ENCODE measurements around the gene ZG16B. TPM values are rescaled to one million over a fixed set of nuclear protein-coding genes. Genes with fewer than 3 reads are reported as not detected.
A peak's percentile ranks its signal among the peaks of the same experiment; 100 is the strongest.

The ZG16B gene
- total and polyA plus RNA-seq, 4 experiments from 2014 or later: 0.79 TPM; not detected in 3

DNA sequence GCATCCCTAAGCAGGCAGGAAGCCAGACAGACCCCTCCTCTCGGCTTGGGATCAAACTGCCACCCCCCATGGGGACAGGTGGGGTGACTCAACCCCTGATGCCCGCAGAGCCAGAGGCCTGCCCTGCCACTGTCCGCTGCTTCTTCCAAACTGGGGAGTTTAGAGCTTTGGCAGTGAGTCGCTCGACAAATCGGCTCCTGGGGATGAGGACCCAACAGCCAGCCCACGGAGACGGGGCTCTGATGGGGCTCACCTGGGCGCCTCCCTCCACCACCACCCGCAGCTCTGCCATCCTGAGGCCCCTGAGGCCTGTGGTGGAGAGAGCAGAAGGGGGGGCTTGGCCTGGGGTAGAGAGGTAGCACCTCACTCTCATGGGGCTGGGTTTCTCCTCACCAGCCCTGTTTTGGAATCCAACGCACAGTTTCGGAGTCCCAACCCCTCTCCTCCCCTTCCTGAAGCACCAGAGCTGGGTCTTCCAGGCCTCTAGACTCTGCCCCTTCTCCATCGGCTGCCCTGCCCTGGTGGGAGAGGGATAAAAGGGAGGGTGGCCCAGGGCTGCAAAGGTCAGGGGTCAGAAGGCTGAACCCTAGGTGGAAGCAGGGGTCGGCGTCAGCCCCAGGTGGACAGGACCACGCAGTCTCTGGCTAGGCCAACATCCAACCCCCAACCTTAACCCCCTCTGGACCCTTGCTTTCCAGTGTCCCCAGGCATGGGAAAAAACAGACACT is 22.1 kb downstream of the ZG16B start:
- Mint-ChIP-seq H3K36me3 (peaks cover 0 to 7% of the 10 kb centered on the region in 2 donors), H3K27ac (no peak overlapping the region), H3K4me3 (no peak overlapping the region), H3K9me3 (peaks cover 0 to 12% (median 9%) of the 10 kb centered on the region in 8 donors), H3K27me3 (peaks cover 3 to 6% of the 10 kb centered on the region in 2 donors), H3K4me1 (peaks cover 0 to 2% (median under 1%) of the 10 kb centered on the region in 4 donors)
- ChIA-PET POLR2A (ENCODE audit: partially characterized antibody) (no interaction called here), CTCF (ENCODE audit: partially characterized antibody) (no interaction called here)
- no peaks in the 10 kb centered on the region for H3K27me3 ChIP-seq (ENCODE audit: insufficient read depth, low read length)
- H3K9me3 ChIP-seq (ENCODE audit: control insufficient read depth in 1 of 2, low read length in 2 of 2): peaks cover 0 to 5% of the 10 kb centered on the region in 2 donors
- intact Hi-C loops (cut with micrococcal nuclease): no loop called here
- peak in 1 of 5 donors; percentile 17 for DNase-seq
- no peaks in the 10 kb centered on the region for H3K4me1 ChIP-seq (ENCODE audit: insufficient read depth, low read length)
- no peaks in the 10 kb centered on the region for H3K36me3 ChIP-seq (ENCODE audit: insufficient read depth, low read length)
- no peak overlapping the region for H3K4me3 ChIP-seq (ENCODE audit: low read length in 2 of 2)
- H3K27ac ChIP-seq (ENCODE audit: low read depth, low read length): no peak overlapping the region

DNA sequence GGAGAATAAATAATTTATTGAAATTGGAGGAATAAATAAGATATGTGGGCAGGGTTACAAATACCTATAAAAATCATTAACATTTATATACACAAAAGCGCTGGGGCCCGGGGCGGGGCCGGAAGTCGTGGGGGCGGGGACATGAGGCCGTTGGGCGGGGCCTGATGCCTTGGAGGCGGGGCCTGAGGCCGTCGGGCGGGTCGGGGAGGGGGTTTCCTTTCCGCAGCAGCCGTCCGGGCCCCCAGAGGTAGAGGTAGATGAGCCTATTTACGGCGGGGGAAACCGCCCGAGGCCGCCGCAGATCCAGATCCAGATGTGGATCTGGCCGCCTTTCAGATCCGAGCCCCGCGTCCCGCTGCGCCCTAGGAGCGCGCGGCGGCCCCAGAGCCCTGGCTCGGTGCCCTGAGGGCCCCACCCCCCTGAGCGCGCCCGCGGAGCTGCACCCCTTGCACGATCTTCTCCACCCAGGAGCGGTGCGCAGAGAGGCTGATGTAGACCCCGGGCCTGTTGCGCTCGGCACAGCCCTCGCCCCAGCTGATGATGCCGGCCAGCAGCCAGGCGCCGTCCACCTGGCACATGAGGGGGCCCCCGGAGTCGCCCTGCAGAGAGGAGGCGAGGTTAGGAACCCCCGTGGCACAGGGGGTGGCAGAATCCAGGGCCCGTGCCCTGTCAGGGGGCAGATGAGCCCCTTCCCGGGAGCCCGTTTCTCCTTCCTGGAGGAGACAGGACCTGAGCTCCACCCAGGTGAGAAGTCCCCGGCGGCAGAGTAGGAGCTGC is 22.8 kb downstream of the ZG16B start:
- POLR2A ChIA-PET (ENCODE audit: partially characterized antibody): no interaction called here

DNA sequence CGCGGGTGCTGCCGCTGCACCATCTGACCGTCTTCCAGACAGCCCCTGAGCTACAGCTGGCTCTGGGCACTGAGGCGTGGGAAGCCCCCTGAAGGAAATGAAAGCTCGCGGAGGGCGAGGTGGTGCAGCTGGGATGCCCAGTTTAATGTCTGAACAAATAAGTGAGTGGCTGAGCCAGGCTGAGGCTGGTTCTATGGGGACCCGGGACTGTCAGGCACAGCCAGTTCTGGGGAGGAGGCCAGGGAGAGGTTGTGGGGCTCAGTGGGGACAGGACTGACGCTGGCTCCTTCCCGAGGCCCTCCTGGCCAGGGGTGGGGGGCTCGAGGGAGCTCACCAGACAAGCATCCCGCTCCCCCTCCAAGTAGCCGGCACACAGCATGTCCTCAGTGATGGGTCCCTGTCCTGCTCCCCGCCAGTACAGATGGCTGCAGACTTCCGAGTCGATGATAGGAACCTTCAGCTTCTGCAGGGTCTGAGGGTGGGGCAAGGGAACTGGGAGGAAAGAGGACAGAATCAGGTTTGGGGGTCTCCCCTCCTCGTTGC is 23.5 kb downstream of the ZG16B start:
- DNase-seq: peak in 1 of 5 donors; percentile 6
- Histone ChIP-seq H3K4me3 (ENCODE audit: low read length in 2 of 2) (no peak overlapping the region), H3K27me3 (ENCODE audit: insufficient read depth, low read length) (no peaks in the 10 kb centered on the region), H3K36me3 (ENCODE audit: insufficient read depth, low read length) (no peaks in the 10 kb centered on the region), H3K27ac (ENCODE audit: low read depth, low read length) (no peak overlapping the region), H3K9me3 (ENCODE audit: control insufficient read depth in 1 of 2, low read length in 2 of 2) (peaks cover 0 to 5% of the 10 kb centered on the region in 2 donors), H3K4me1 (ENCODE audit: insufficient read depth, low read length) (peaks cover 8% of the 10 kb centered on the region)
- peaks cover 2 to 6% (median 5%) of the 10 kb centered on the region in 4 donors for H3K4me1 Mint-ChIP-seq
- H3K27ac Mint-ChIP-seq: no peak overlapping the region
- ChIA-PET CTCF (ENCODE audit: partially characterized antibody) (interaction anchor here (0.7 to 2.6 kb wide), 3 partner anchors 14 to 73 kb away, joined by 3 to 13 read pairs (median 3); no protein-coding TSS in a partner anchor), POLR2A (ENCODE audit: partially characterized antibody) (no interaction called here)
- intact Hi-C loops (cut with micrococcal nuclease): no loop called here
- no peak overlapping the region for H3K4me3 Mint-ChIP-seq
- H3K27me3 Mint-ChIP-seq: peaks cover 5 to 6% of the 10 kb centered on the region in 2 donors
- H3K36me3 Mint-ChIP-seq: peaks cover 0 to 7% of the 10 kb centered on the region in 2 donors
- peaks cover 0 to 12% (median 9%) of the 10 kb centered on the region in 8 donors for H3K9me3 Mint-ChIP-seq

More for the DNA sequence above, 22.8 kb downstream of the ZG16B start:
- CTCF ChIA-PET (ENCODE audit: partially characterized antibody): interaction anchor here (2.6 kb wide), 1 partner anchor 15 kb away, joined by 13 read pairs; no protein-coding TSS in a partner anchor
- H3K27ac ChIP-seq (ENCODE audit: low read depth, low read length): no peak overlapping the region
- peaks cover 0 to 5% of the 10 kb centered on the region in 2 donors for H3K9me3 ChIP-seq (ENCODE audit: control insufficient read depth in 1 of 2, low read length in 2 of 2)
- no peak overlapping the region for H3K27ac Mint-ChIP-seq
- intact Hi-C loops (cut with micrococcal nuclease): no loop called here
- peaks cover 0 to 12% (median 9%) of the 10 kb centered on the region in 8 donors for H3K9me3 Mint-ChIP-seq
- peaks cover 2 to 5% (median 5%) of the 10 kb centered on the region in 4 donors for H3K4me1 Mint-ChIP-seq
- peaks cover 1% of the 10 kb centered on the region for H3K4me1 ChIP-seq (ENCODE audit: insufficient read depth, low read length)
- H3K36me3 Mint-ChIP-seq: peaks cover 0 to 7% of the 10 kb centered on the region in 2 donors
- H3K27me3 Mint-ChIP-seq: peaks cover 5 to 6% of the 10 kb centered on the region in 2 donors
- no peak for DNase-seq
- H3K4me3 ChIP-seq (ENCODE audit: low read length in 2 of 2): no peak overlapping the region
- H3K27me3 ChIP-seq (ENCODE audit: insufficient read depth, low read length): no peaks in the 10 kb centered on the region
- H3K36me3 ChIP-seq (ENCODE audit: insufficient read depth, low read length): no peaks in the 10 kb centered on the region
- H3K4me3 Mint-ChIP-seq: no peak overlapping the region

DNA sequence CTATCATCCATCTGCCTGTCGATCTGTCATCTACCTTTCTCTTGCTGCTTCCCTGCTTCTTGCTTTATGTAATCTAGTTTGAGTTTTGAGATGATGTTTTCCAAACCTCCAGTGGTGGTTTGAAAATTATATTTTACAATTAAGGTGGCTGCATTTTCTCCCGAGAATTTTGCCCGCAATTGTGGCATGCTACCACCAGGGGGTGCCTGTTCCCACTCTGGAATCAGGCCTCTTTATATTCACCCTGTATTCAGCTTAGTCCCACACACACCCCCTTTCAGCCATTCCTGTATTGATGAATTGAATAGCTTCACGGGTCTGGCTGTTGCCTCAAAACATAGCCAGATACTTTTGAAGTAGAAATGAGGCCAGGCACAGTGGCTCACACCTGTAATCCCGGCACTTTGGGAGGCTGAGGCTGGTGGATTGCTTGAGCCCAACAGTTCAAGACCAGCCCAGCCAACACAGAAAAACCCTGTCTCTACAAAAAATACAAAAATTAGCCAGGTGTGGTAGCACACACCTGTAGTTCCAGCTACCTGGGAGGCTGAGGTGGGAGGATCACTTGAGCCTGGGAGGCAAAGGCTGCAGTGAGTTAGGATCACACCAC is 24.7 kb downstream of the ZG16B start:
- Histone ChIP-seq H3K9me3 (ENCODE audit: control insufficient read depth in 1 of 2, low read length in 2 of 2) (peaks cover 0 to 5% of the 10 kb centered on the region in 2 donors), H3K4me3 (ENCODE audit: low read length in 2 of 2) (no peak overlapping the region), H3K27ac (ENCODE audit: low read depth, low read length) (no peak overlapping the region), H3K36me3 (ENCODE audit: insufficient read depth, low read length) (no peaks in the 10 kb centered on the region), H3K4me1 (ENCODE audit: insufficient read depth, low read length) (peaks cover 12% of the 10 kb centered on the region), H3K27me3 (ENCODE audit: insufficient read depth, low read length) (peaks cover 2% of the 10 kb centered on the region)
- H3K27ac Mint-ChIP-seq: peak overlapping the region in 1 of 7 donors; percentile 3
- CTCF ChIA-PET (ENCODE audit: partially characterized antibody): interaction anchor here (1.1 to 2.6 kb wide), 3 partner anchors 13 to 72 kb away, joined by 3 to 13 read pairs (median 3); no protein-coding TSS in a partner anchor
- H3K4me3 Mint-ChIP-seq: no peak overlapping the region
- H3K9me3 Mint-ChIP-seq: peaks cover 0 to 12% (median 9%) of the 10 kb centered on the region in 8 donors
- H3K4me1 Mint-ChIP-seq: peaks cover 2 to 6% (median 5%) of the 10 kb centered on the region in 4 donors
- POLR2A ChIA-PET (ENCODE audit: partially characterized antibody): no interaction called here
- intact Hi-C loops (cut with micrococcal nuclease): no loop called here
- peaks cover 0 to 5% of the 10 kb centered on the region in 2 donors for H3K27me3 Mint-ChIP-seq
- DNase-seq: no peak
- H3K36me3 Mint-ChIP-seq: peaks cover 0 to 7% of the 10 kb centered on the region in 2 donors

DNA sequence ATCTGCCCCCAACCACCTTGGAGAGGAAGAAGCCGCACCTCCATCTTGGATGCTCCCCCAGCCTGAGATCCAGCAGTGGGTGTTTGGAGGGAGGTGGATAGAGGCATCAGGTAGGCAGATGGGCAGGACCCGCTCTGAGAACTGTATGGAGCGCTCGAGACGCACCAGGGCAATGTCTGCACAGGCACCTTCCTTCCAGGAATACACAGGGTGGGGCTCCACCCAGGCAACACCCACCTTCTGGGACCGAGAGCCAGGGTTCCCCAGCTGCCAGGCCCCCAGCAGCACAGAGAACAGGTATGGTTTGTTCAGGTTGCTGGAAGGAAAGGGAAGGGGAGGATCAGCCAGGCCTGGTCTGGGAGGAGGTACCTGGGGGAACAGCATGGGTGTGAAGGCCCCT is 25.4 kb downstream of the ZG16B start:
- H3K27ac Mint-ChIP-seq: peak overlapping the region in 3 of 7 donors; percentile 15 to 84 (median 41)
- peaks cover 6% of the 10 kb centered on the region for H3K27me3 ChIP-seq (ENCODE audit: insufficient read depth, low read length)
- H3K4me1 Mint-ChIP-seq: peaks cover 2 to 6% (median 5%) of the 10 kb centered on the region in 4 donors
- ChIA-PET POLR2A (ENCODE audit: partially characterized antibody) (no interaction called here), CTCF (ENCODE audit: partially characterized antibody) (interaction anchor here (2.6 kb wide), 1 partner anchor 12 kb away, joined by 13 read pairs; no protein-coding TSS in a partner anchor)
- H3K27me3 Mint-ChIP-seq: peaks cover 0 to 8% of the 10 kb centered on the region in 2 donors
- no peak overlapping the region for H3K4me3 Mint-ChIP-seq
- intact Hi-C loops (cut with micrococcal nuclease): no loop called here
- peaks cover 0 to 5% of the 10 kb centered on the region in 2 donors for H3K9me3 ChIP-seq (ENCODE audit: control insufficient read depth in 1 of 2, low read length in 2 of 2)
- H3K36me3 ChIP-seq (ENCODE audit: insufficient read depth, low read length): no peaks in the 10 kb centered on the region
- H3K27ac ChIP-seq (ENCODE audit: low read depth, low read length): no peak overlapping the region
- DNase-seq: no peak
- H3K36me3 Mint-ChIP-seq: peaks cover 0 to 7% of the 10 kb centered on the region in 2 donors
- no peak overlapping the region for H3K4me3 ChIP-seq (ENCODE audit: low read length in 2 of 2)
- H3K9me3 Mint-ChIP-seq: peaks cover 0 to 12% (median 10%) of the 10 kb centered on the region in 8 donors
- H3K4me1 ChIP-seq (ENCODE audit: insufficient read depth, low read length): peaks cover 12% of the 10 kb centered on the region

DNA sequence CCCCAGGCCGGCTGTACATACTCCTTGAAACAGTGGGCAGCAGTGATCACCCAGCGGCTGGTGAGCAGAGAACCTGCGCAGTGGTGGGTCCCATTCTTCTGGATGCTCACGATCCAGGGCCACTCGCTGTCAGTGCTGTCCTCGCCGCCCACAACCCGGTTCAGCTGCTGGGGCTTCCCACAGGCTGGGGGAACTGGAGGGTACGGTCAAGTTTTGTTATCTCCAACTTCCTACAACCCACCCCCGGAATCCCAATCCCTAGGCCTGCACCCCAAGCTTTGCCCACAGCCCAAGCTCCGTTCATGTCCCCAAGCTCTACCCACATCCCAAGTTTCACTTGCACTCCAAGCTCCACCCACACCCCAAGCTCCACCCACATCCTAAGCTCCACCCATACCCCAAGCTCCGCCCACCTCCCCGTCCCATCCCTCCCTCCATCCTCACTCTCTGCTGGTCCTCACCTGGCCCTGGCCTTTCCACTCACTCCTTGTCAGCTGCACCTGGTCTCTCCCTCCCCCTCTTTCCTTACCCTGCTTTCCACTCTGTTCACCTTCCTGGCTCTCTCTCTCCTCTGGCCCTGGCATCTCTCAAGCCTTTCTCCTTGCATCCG is 26.1 kb downstream of the ZG16B start:
- H3K27ac Mint-ChIP-seq: peak overlapping the region in 2 of 7 donors; percentile 48 to 85
- H3K36me3 ChIP-seq (ENCODE audit: insufficient read depth, low read length): no peaks in the 10 kb centered on the region
- intact Hi-C loops (cut with micrococcal nuclease): no loop called here
- H3K36me3 Mint-ChIP-seq: peaks cover 0 to 8% of the 10 kb centered on the region in 2 donors
- H3K4me1 ChIP-seq (ENCODE audit: insufficient read depth, low read length): peaks cover 12% of the 10 kb centered on the region
- ChIA-PET CTCF (ENCODE audit: partially characterized antibody) (interaction anchor here (0.7 to 1.2 kb wide), 3 partner anchors 10 to 14 kb away, joined by 3 to 4 read pairs (median 3); no protein-coding TSS in a partner anchor), POLR2A (ENCODE audit: partially characterized antibody) (no interaction called here)
- peaks cover under 1 to 12% (median 10%) of the 10 kb centered on the region in 8 donors for H3K9me3 Mint-ChIP-seq
- peaks cover 0 to 5% of the 10 kb centered on the region in 2 donors for H3K9me3 ChIP-seq (ENCODE audit: control insufficient read depth in 1 of 2, low read length in 2 of 2)
- H3K27me3 Mint-ChIP-seq: peaks cover under 1 to 9% of the 10 kb centered on the region in 2 donors
- peaks cover 6% of the 10 kb centered on the region for H3K27me3 ChIP-seq (ENCODE audit: insufficient read depth, low read length)
- H3K4me3 ChIP-seq (ENCODE audit: low read length in 2 of 2): no peak overlapping the region
- no peak for DNase-seq
- peak overlapping the region in 4 of 8 donors; percentile 26 to 46 (median 36) for H3K4me3 Mint-ChIP-seq
- peaks cover 2 to 6% (median 5%) of the 10 kb centered on the region in 4 donors for H3K4me1 Mint-ChIP-seq
- no peak overlapping the region for H3K27ac ChIP-seq (ENCODE audit: low read depth, low read length)
